Measurements from ENCODE around the gene LSAMP.

LSAMP gene

DNA sequence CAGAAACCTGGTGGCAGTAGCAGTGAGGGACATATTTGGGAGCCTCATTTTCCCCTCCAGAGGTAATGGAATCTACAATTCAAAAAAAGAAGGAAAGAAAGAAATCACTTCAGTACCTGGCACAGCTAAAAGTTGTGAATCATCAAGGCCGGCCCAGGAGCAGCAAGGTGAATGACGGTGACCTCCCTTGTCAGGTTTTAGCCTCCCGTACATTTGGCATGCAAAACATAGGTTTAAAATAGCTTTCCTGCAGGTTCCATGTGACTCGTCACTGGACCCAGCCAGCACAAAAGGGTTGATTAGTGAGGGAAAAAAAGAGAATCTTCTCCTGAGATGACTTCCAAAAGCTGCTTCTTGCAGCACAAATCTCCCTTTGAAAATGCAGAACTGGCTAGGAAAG, 394.2 kb downstream of the LSAMP start:
- Mint-ChIP-seq H3K36me3 (no peaks in the 10 kb centered on the region), H3K4me3 (no peak overlapping the region), H3K4me1 (peaks cover under 1% of the 10 kb centered on the region), H3K27me3 (peaks cover 15% of the 10 kb centered on the region), H3K27ac (no peak overlapping the region), H3K9me3 (no peaks in the 10 kb centered on the region)
- ATAC-seq = no peak

DNA sequence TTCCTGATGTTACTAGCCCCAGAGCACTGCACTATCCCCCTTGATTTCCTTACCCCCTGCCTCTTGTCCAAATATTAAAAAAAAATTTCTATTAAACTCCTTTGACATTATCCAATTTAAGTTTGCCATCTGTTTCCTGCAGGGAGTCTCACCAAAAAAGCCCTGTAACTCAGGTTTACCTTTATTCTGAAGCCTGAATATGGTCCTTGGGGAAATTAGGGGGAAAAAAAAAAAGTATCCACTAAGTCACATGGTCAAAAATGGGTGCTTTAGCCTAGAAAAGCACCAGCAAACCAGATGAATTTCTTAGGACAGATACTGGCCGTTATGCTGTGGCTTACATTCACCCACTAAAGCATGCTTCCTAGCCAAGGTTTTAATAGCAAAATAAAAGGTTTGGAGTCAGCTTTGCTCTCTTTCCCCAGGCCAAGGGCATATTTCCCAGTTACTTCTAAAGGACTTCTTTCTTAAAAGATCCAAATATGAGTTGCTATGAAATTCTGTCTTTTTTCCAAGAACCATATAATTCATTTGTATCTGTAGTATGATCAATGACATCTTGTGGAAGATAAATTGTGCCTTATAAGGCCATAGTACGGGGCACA, 394.9 kb downstream of the LSAMP start:
- H3K27me3 Mint-ChIP-seq = peaks cover 15% of the 10 kb centered on the region
- H3K9me3 Mint-ChIP-seq = no peaks in the 10 kb centered on the region
- no peak for ATAC-seq
- H3K27ac Mint-ChIP-seq = no peak overlapping the region
- H3K4me1 Mint-ChIP-seq = no peaks in the 10 kb centered on the region
- no peaks in the 10 kb centered on the region for H3K36me3 Mint-ChIP-seq
- no peak overlapping the region for H3K4me3 Mint-ChIP-seq

DNA sequence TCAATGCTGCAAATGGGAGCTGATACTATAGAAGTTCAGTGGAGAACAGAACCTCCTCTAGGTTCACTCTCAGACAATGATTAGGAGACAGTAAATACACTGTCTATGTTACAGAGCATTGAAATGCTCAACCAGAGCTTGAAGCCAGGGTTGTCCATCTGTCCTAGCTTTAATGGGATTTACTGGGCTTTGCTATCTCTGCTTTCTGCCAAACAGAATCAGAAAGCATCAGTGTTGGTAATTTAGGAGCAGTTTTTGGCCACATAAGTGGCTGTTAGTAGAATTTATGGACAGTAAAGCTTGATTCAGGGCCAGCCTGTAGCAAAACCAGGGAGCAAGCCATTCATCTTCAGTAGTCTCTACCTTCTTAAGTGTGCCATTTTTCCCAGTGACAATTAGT, 396.3 kb downstream of the LSAMP start:
- no peak overlapping the region for H3K27ac Mint-ChIP-seq
- no peaks in the 10 kb centered on the region for H3K4me1 Mint-ChIP-seq
- no peak overlapping the region for H3K4me3 Mint-ChIP-seq
- H3K9me3 Mint-ChIP-seq = no peaks in the 10 kb centered on the region
- H3K36me3 Mint-ChIP-seq = no peaks in the 10 kb centered on the region
- peaks cover 15% of the 10 kb centered on the region for H3K27me3 Mint-ChIP-seq
- ATAC-seq = no peak

DNA sequence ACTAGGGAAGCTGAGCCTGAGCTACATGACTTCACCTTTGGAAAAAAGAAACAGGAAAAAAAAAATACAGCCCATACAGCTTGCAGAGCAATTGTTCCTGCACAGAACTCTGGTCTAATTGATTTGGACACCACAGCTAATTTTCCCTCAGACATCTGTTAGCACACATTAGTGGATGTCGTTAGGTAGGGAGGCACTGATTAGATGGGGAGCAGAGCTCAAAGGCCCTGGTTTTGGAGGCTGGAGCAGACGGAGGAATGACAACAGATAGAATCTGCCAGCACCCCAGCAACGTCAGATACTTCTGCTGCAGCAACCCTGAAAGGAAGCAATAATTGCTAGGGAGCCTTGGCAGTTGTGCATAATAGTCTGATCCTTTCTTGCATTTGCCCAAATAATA, 398.9 kb downstream of the LSAMP start:
- Mint-ChIP-seq H3K27me3 (peaks cover 15% of the 10 kb centered on the region), H3K4me1 (no peaks in the 10 kb centered on the region), H3K36me3 (no peaks in the 10 kb centered on the region), H3K4me3 (no peak overlapping the region), H3K9me3 (no peaks in the 10 kb centered on the region), H3K27ac (no peak overlapping the region)
- ATAC-seq = no peak

DNA sequence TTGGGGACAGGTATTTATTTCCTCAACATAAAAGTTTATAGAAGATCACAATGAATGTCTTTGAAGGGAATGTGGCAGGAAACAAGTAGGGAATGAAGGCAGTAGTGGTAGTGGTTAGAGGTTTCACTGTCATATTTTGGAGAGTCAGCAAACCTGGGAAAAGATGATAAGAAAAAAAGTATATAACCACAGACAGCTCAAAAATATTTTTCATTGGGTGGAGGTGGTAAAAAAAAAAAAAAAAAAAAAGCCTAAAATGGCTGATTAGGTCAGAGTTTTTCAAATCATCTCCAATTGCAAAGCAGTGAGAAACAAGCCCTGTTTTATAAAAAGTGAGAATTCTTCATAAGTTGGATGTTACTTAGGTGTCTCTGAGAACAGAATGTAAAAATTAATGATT, 400.0 kb downstream of the LSAMP start:
- H3K4me3 Mint-ChIP-seq = no peak overlapping the region
- no peak for ATAC-seq
- no peak overlapping the region for H3K27ac Mint-ChIP-seq
- H3K4me1 Mint-ChIP-seq = no peaks in the 10 kb centered on the region
- no peaks in the 10 kb centered on the region for H3K36me3 Mint-ChIP-seq
- H3K27me3 Mint-ChIP-seq = peaks cover 15% of the 10 kb centered on the region
- no peaks in the 10 kb centered on the region for H3K9me3 Mint-ChIP-seq

DNA sequence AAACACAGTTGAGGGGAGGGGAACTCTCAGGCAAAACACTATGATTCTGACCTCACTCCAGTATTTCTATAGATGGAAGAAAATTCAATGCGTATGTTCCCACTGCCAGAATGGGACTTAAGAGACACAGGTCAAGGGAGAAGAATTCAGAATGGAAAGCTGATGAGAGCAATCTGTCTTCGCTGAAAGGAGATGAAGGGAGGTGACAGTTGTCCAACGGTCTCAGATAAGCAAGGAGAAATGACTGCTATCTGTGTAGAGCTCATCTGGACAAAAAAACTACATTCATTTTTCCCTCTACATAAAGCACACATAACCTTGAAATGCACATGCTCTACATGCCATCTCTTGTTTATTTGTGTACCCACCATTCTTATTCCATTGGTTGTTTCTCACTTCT, 405.1 kb downstream of the LSAMP start:
- no peaks in the 10 kb centered on the region for H3K9me3 Mint-ChIP-seq
- no peaks in the 10 kb centered on the region for H3K27me3 Mint-ChIP-seq
- H3K4me1 Mint-ChIP-seq = peaks cover 15% of the 10 kb centered on the region
- no peak overlapping the region for H3K27ac Mint-ChIP-seq
- no peak overlapping the region for H3K4me3 Mint-ChIP-seq
- no peak for ATAC-seq
- no peaks in the 10 kb centered on the region for H3K36me3 Mint-ChIP-seq

DNA sequence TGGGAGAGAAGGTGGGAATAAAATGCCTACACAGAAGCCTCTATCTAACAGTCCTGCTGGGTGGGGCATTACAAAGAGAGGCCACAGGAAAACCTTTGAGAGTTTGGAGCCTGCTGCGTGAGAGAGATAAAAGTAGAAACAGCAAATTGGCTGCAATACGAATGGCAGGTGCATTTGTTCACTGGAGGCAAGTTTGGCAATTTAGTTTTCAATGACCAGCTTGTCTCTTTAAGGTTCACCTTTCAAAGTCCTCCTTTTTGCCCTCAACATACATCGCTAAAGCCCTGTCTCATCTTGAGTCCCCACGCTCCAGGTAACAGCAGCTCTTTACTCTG, 405.7 kb downstream of the LSAMP start:
- H3K4me3 Mint-ChIP-seq = no peak overlapping the region
- H3K36me3 Mint-ChIP-seq = no peaks in the 10 kb centered on the region
- H3K27me3 Mint-ChIP-seq = no peaks in the 10 kb centered on the region
- no peak for ATAC-seq
- peaks cover 15% of the 10 kb centered on the region for H3K4me1 Mint-ChIP-seq
- no peaks in the 10 kb centered on the region for H3K9me3 Mint-ChIP-seq
- H3K27ac Mint-ChIP-seq = no peak overlapping the region

DNA sequence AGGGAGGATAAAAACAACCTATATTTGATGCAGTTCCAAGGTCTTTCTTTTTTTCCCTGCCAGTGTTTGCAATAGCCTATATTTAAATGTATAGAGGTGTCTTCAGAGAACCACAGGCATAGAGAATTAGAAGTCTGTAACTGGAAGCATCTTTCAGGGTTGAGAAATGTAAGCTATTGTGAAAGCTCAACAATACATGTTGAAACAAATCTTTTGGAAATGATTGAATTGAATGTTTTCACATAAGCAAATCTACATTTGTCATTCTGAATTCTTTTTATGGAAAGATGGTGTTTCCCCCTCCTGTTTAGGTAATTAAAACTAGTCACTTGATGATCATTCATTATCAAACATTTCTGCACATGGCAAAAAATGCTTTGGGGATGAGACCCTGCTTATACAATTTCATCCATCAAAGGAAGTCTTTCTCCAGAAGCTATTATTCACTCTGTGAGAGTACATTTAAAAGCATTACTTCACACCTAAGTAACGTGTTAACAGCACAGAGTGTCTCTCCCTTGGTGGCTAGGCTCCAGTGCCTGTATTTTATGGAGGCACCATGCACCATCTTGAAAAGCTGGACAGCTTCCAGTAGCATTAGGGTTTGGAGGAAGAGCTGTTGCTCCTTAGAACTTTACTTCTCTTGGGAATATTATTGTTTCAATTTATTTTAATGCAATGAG, 406.2 kb downstream of the LSAMP start:
- Mint-ChIP-seq H3K4me1 (peaks cover 15% of the 10 kb centered on the region), H3K27ac (peak overlapping the region; percentile 40), H3K4me3 (no peak overlapping the region), H3K9me3 (no peaks in the 10 kb centered on the region), H3K27me3 (no peaks in the 10 kb centered on the region), H3K36me3 (no peaks in the 10 kb centered on the region)
- ATAC-seq = no peak

DNA sequence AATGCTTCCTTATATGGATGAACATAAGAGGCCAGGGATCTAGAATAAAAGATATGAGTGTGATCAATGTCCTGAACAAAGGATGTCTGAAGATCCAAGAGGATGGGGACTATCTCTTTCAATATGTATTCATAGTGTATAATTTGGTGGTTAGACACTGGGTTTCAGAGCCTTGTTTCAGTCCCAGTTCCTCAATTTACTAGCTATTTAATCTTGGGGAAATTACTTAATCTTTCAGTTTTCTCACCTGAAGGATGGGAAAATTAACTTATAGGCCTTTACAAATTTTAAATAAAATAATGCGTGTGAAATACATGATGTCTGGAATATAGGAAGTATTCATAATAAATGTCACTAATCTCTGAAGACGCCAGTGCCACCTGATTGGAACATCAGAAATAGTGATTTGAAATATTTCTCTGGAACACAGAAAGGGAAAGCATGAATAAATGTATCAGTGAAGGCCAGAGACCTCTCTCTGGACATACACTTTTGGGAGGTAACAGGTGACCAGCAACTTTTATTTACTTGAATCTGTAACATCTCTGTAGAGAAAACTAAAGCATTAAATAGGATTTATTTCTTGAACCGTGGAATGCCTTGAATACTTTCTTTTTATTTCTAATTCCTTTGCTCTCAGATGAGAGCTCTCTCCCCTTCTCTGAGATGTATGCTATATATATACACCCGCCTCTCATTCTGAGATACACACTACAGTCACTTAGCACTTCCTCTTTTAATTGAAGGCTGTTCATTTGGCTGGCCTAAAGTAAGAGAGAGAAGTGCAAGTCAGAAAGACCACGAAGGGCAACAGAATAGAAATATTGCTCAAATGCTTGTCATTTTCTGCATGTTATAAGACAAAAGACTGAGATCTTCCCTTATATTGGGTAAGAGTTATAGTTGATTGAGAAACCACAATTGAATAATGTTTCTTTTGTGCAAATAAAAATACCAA, 407.1 kb downstream of the LSAMP start:
- Mint-ChIP-seq H3K27ac (peak overlapping the region; percentile 40), H3K36me3 (no peaks in the 10 kb centered on the region), H3K4me3 (no peak overlapping the region), H3K4me1 (peaks cover 15% of the 10 kb centered on the region), H3K9me3 (no peaks in the 10 kb centered on the region), H3K27me3 (no peaks in the 10 kb centered on the region)
- peak; percentile 92 for ATAC-seq

DNA sequence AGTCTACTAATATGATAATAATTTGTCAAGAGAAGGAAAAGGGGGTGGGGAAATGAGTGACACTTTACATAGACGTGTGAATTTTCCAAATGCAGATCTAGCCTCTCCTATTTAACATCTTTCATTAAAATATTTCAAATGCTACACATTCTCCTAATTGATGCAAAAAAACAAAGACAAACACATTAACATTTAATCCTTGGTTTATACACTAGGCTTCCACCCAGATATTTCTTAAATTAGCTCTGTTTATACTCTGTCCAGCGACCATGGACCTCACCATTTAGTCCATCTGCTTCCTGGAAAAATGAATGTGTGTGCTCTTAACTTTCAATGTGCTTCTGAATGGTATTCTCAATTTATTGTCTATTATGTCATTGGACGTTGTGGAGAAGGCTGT, 409.9 kb downstream of the LSAMP start:
- H3K9me3 Mint-ChIP-seq = no peaks in the 10 kb centered on the region
- no peaks in the 10 kb centered on the region for H3K36me3 Mint-ChIP-seq
- H3K4me3 Mint-ChIP-seq = no peak overlapping the region
- H3K4me1 Mint-ChIP-seq = peaks cover 15% of the 10 kb centered on the region
- H3K27ac Mint-ChIP-seq = no peak overlapping the region
- ATAC-seq = no peak
- no peaks in the 10 kb centered on the region for H3K27me3 Mint-ChIP-seq

DNA sequence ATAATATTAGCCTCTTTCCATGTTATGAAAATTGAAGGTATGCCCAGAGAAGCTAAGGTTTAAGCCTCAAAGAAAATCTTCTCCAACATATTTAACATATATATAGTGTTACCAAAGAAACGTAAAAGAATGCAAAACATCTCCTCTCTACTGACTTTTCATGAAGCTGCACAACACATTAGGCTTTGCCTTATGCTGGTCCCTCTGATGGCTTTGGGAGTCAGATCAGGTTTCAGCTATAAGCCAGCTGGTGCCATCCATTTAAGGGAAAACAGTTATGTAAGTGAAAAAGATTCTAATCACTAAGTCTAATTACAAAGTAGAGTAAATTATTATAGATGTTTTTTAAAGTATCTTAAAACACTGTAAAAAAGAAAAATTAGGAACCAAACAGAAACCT, 410.5 kb downstream of the LSAMP start:
- Mint-ChIP-seq H3K4me1 (peaks cover 15% of the 10 kb centered on the region), H3K36me3 (no peaks in the 10 kb centered on the region), H3K4me3 (no peak overlapping the region), H3K27ac (no peak overlapping the region), H3K27me3 (no peaks in the 10 kb centered on the region), H3K9me3 (no peaks in the 10 kb centered on the region)
- no peak for ATAC-seq

DNA sequence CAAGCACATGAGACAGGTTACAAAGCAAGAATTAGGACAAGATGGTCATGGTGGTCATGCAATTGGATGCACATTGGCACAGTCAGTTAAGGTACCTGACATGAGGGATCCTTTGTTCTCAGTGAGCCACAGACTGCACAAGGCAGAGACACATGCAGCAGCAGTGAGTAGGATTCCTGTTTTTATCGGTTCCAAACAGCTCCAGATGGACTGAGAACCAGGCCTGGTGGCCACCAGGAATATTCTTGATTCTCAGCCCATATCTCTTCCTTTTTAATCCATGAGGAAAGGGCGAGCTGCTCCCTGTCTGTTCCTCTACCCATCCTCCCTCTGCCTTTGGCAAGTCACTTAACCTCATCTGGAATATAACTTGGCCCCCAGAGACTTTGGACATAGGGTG, 411.2 kb downstream of the LSAMP start:
- Mint-ChIP-seq H3K4me3 (no peak overlapping the region), H3K27ac (no peak overlapping the region), H3K4me1 (peaks cover 15% of the 10 kb centered on the region), H3K27me3 (no peaks in the 10 kb centered on the region), H3K36me3 (no peaks in the 10 kb centered on the region), H3K9me3 (no peaks in the 10 kb centered on the region)
- no peak for ATAC-seq

DNA sequence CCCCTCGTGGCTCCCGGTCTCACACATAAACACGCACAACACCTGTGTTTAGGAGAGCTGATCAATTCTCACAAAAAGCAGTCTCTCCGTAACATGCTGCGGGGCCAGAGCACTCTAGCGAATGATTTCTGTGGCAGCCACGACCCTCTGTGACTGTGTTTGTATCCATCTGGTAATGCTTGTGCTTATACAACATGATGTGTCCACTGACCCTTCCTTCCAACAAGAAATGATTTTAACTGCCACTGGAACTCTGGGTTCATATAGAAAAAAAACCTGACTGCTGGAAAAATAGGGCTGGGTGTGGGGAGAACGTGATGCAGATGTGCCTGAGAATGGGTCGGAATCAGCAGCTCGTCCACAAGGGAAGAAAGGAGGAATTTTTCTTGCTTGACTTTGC, 411.8 kb downstream of the LSAMP start:
- Mint-ChIP-seq H3K4me3 (no peak overlapping the region), H3K4me1 (peaks cover 10% of the 10 kb centered on the region), H3K9me3 (no peaks in the 10 kb centered on the region), H3K27me3 (no peaks in the 10 kb centered on the region), H3K27ac (no peak overlapping the region), H3K36me3 (no peaks in the 10 kb centered on the region)
- no peak for ATAC-seq

DNA sequence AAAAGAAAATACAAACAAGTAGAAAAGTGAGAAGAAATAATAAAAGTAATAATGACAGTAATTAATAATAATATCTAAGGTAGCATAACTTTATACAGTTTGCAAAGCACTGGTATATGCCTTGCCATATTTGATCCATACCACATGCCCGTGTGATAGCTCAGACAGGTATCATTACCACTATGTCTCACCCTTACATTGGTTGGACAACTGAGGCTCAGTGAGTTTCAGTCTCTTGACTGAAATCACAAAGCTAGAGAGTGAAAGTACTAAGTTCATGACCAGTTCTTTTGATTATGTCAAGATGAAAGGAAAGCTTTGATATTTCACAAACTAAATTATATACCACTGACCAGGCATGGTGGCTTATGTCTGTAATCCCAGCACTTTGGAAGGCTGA, 413.1 kb downstream of the LSAMP start:
- H3K36me3 Mint-ChIP-seq = no peaks in the 10 kb centered on the region
- H3K9me3 Mint-ChIP-seq = no peaks in the 10 kb centered on the region
- H3K27me3 Mint-ChIP-seq = no peaks in the 10 kb centered on the region
- no peak overlapping the region for H3K27ac Mint-ChIP-seq
- H3K4me3 Mint-ChIP-seq = no peak overlapping the region
- ATAC-seq = no peak
- H3K4me1 Mint-ChIP-seq = no peaks in the 10 kb centered on the region

DNA sequence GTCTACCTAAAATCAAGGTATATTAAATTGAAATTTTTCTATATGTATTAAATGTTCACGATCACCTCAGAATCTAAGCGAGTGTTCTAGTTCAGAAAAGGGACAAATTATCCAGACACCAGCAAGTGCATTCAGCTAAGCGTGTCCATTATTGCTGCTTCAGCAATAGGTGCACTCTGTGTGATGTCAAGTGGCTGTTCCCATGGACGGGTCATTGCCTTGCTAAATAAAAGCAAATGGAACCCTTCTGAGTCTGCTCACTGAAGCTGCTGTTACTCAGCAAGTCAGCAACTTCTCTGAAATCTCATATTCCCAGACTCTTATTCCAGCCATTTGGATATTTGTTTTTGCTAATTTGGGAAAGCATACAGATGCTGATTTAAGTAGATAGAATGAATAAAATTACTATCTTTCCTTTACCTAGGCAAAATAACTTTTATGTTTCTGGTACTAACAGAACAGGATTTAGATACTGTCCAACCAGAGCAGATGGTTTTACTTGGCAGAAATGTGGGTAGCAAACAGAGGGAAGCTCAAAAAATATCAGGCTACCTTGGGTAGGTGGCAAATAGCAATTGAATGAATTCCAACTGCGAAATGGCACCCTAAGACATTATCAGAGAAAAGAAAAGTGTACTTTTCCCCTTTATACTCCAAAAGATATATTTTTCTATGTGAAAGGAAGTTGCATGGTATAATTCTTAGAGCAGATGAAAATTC, 415.0 kb downstream of the LSAMP start:
- peak; percentile 7 for ATAC-seq
- Mint-ChIP-seq H3K4me1 (no peaks in the 10 kb centered on the region), H3K9me3 (no peaks in the 10 kb centered on the region), H3K27me3 (no peaks in the 10 kb centered on the region), H3K4me3 (no peak overlapping the region), H3K27ac (no peak overlapping the region), H3K36me3 (no peaks in the 10 kb centered on the region)
